HCT116 (cell line): ENCODE measurements around the gene ATG12.

ENCODE experiments used
- JUND ChIP-seq: IDR thresholded peaks from 2 replicates; pipeline ENCODE4 v1.6.1; 2012
- POLR2A ChIP-seq: IDR thresholded peaks from 2 replicates; pipeline ENCODE4 v1.7.0; 2011; ENCODE audit warnings: borderline replicate concordance; ENCODE audit not compliant: insufficient read depth, insufficient read length; ENCODE audit errors: extremely low read depth
- POLR2AphosphoS5 ChIP-seq: IDR thresholded peaks from 2 replicates; pipeline ENCODE4 v1.6.1; 2011; ENCODE audit warnings: mild to moderate bottlenecking, low read depth, low read length, moderate library complexity
- RAD21 ChIP-seq: IDR thresholded peaks from 2 replicates; pipeline ENCODE4 v1.6.1; 2012; ENCODE audit warnings: low read depth, mild to moderate bottlenecking
- SP1 ChIP-seq: IDR thresholded peaks from 2 replicates; pipeline ENCODE4 v1.6.1; 2012; ENCODE audit warnings: low read depth
- ZFX ChIP-seq: fragments of 450-650 bp; IDR thresholded peaks from 2 replicates; pipeline ENCODE4 v1.6.1; 2017
- ZNF274 ChIP-seq: fragments of 200-500 bp; sonication (Bioruptor generic); IDR thresholded peaks from 2 replicates; pipeline ENCODE4 v1.6.1; 2014; ENCODE audit warnings: mild to moderate bottlenecking, low read depth, low read length, inconsistent platforms
- TF ChIP-seq, protein P1 (sequence below), 3 experiments: fragments of 200-600 bp in 1 of 3; sonication (generic) in 1 of 3; IDR thresholded peaks in 2 of 3; conservative IDR thresholded peaks in 1 of 3; 2 replicates each; pipeline ENCODE4 v1.5.1; 2012 to 2017; ENCODE audit warnings: low read depth in 2 of 3, low read length in 2 of 3, antibody characterized with exemption in 1 of 3, borderline replicate concordance in 1 of 3, control low read depth in 1 of 3, mild to moderate bottlenecking in 1 of 3, mixed read lengths in 1 of 3, mixed run types in 1 of 3, moderate library complexity in 1 of 3; ENCODE audit not compliant: insufficient read depth in 1 of 3
- TF ChIP-seq, protein P2 (sequence below): IDR thresholded peaks from 2 replicates; pipeline ENCODE4 v1.6.1; 2012

DNA sequence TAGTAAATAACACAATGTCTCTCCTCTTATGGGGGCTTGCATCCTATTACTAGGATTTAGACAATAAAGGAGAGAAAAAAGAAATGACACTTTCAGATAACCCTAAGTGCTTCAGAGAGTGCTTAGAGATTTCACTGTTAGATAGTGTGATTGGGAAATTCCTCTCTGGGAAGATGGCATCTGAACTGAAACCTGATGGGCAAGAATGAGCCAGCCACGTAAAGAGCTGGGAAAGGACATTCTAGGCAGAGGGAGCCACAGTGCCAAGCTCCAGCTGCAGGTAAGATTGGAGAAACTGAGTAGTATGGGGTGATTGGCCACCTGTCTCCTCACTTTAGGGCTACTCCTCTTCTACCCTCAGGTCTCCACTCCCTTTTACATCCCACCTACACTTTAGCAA lies 39.4 kb downstream of the ATG12 start:
- TF ChIP-seq, protein P1, sequence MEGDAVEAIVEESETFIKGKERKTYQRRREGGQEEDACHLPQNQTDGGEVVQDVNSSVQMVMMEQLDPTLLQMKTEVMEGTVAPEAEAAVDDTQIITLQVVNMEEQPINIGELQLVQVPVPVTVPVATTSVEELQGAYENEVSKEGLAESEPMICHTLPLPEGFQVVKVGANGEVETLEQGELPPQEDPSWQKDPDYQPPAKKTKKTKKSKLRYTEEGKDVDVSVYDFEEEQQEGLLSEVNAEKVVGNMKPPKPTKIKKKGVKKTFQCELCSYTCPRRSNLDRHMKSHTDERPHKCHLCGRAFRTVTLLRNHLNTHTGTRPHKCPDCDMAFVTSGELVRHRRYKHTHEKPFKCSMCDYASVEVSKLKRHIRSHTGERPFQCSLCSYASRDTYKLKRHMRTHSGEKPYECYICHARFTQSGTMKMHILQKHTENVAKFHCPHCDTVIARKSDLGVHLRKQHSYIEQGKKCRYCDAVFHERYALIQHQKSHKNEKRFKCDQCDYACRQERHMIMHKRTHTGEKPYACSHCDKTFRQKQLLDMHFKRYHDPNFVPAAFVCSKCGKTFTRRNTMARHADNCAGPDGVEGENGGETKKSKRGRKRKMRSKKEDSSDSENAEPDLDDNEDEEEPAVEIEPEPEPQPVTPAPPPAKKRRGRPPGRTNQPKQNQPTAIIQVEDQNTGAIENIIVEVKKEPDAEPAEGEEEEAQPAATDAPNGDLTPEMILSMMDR (IDR thresholded peaks at IDR 0.05 in 2 of 3, conservative IDR thresholded peaks at IDR 0.05 in 1 of 3; ENCODE audit: borderline replicate concordance in 1 of 3, insufficient read depth in 1 of 3, low read depth in 2 of 3, low read length in 2 of 3) = no peak
- no peak for TF ChIP-seq JUND
- TF ChIP-seq POLR2A = no peak
- no peak for TF ChIP-seq RAD21
- TF ChIP-seq ZNF274 = no peak
- no peak for TF ChIP-seq POLR2AphosphoS5
- TF ChIP-seq, protein P2, sequence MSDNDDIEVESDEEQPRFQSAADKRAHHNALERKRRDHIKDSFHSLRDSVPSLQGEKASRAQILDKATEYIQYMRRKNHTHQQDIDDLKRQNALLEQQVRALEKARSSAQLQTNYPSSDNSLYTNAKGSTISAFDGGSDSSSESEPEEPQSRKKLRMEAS = no peak
- no peak for TF ChIP-seq ZFX
- TF ChIP-seq SP1 = no peak
